Mesodermal cell (in vitro differentiated cells): ENCODE data around the gene MVB12B. TPM values are rescaled to one million over a fixed set of nuclear protein-coding genes. Genes with fewer than 3 reads are reported as not detected.
"Not testable (repeated sequence)": the region's sequence is repeated elsewhere in the genome, so short reads cannot be mapped to it uniquely, and the experiment has no call there.

Experiments
- H3K27ac ChIP-seq: 2 replicates; pipeline ENCODE4 v1.7.0; 2013; ENCODE audit warnings: mild to moderate bottlenecking, low read depth, low read length, moderate library complexity; ENCODE audit not compliant: severe bottlenecking
- H3K36me3 ChIP-seq: 2 replicates; pipeline ENCODE4 v1.7.1; 2013; ENCODE audit warnings: mild to moderate bottlenecking, low read length, moderate library complexity; ENCODE audit not compliant: control insufficient read depth, insufficient read depth
- H3K4me1 ChIP-seq: one replicate; pipeline ENCODE4 v1.7.1; 2013; ENCODE audit warnings: mild to moderate bottlenecking, low read length; ENCODE audit not compliant: insufficient read depth, control insufficient read depth, poor library complexity, severe bottlenecking
- H3K4me3 ChIP-seq: 2 replicates; pipeline ENCODE4 v1.7.0; 2013; ENCODE audit warnings: low read length, control low read depth, mild to moderate bottlenecking; ENCODE audit not compliant: insufficient read depth, poor library complexity, severe bottlenecking; ENCODE audit errors: extremely low read depth
- H3K9me3 ChIP-seq: 2 replicates; pipeline ENCODE4 v1.7.1; 2013; ENCODE audit warnings: mild to moderate bottlenecking, low read length, moderate library complexity; ENCODE audit not compliant: control insufficient read depth
- WGBS, 2 experiments: methylation state at CpG; one replicate each; pipeline ENCODE4 v1.1.5; 2013; ENCODE audit warnings: missing lambda C conversion rate in 2 of 2; ENCODE audit not compliant: insufficient coverage in 2 of 2; 5-methylcytosine and 5-hydroxymethylcytosine counted together
- polyA plus RNA-seq, 2 experiments: library from polyadenylated mRNA; stranded (reverse); fragments of 50-300 nt; gene quantifications; one replicate each; pipeline ENCODE4 v1.2.3, GENCODE V29; 2013

The MVB12B gene
- 19.5 TPM for polyA plus RNA-seq (2013, experiment 1 of 2)
- polyA plus RNA-seq (2013, experiment 2 of 2), result 17.1 TPM

GRCh38 chr9:126326228-126327005 lies at the start of gene MVB12B:
TSS of gene MVB12B (plus strand) at chr9:126326829. CDS start at chr9:126326930, 101 bp downstream.
- WGBS, 2 experiments, result 2 to 4% methylated on average over 44 to 54 of the region's 94 CpGs
- peak within 1 kb of the TSS; percentile 59 for H3K27ac ChIP-seq

GRCh38 chr9:126283799-126284465 lies 42.7 kb upstream of the MVB12B start:
- 91 to 95% methylated on average over 9 of the region's 9 CpGs for WGBS, 2 experiments
- Histone ChIP-seq H3K36me3 (no peaks in the 10 kb centered on the region), H3K9me3 (no peaks in the 10 kb centered on the region), H3K27ac (no peak overlapping the region), H3K4me1 (no peaks in the 10 kb centered on the region), H3K4me3 (no peak overlapping the region)

More at GRCh38 chr9:126326228-126327005, at the start of gene MVB12B:
- peak within 1 kb of the TSS; percentile 45 for H3K4me3 ChIP-seq
- peaks cover 12% of the 10 kb centered on the region for H3K4me1 ChIP-seq
- peaks cover 12% of the 10 kb centered on the region for H3K9me3 ChIP-seq
- peaks cover 5% of the 10 kb centered on the region for H3K36me3 ChIP-seq

GRCh38 chr9:126285652-126286051 lies 41.0 kb upstream of the MVB12B start:
- not testable (repeated sequence) for H3K9me3 ChIP-seq, H3K4me1 ChIP-seq, H3K4me3 ChIP-seq, H3K36me3 ChIP-seq, H3K27ac ChIP-seq
- no CpG with 5 or more reads among the region's 2 CpGs for WGBS, 2 experiments

GRCh38 chr9:126287166-126287866 lies 39.3 kb upstream of the MVB12B start:
- no peaks in the 10 kb centered on the region for H3K36me3 ChIP-seq
- H3K27ac ChIP-seq, result no peak overlapping the region
- no peaks in the 10 kb centered on the region for H3K4me1 ChIP-seq
- no peaks in the 10 kb centered on the region for H3K9me3 ChIP-seq
- H3K4me3 ChIP-seq, result no peak overlapping the region
- 77 to 91% methylated on average over 2 of the region's 6 CpGs for WGBS, 2 experiments

- Histone ChIP-seq H3K36me3 (no peaks in the 10 kb centered on the region), H3K4me3 (no peak overlapping the region), H3K4me1 (no peaks in the 10 kb centered on the region), H3K9me3 (no peaks in the 10 kb centered on the region), H3K27ac (no peak overlapping the region)
- 55 to 87% methylated on average over 5 to 6 of the region's 9 CpGs for WGBS, 2 experiments
These were observed 35.8 kb upstream of the MVB12B start for GRCh38 chr9:126290871-126291270.

- WGBS, 2 experiments, result 77 to 91% methylated on average over 2 to 4 of the region's 4 CpGs
- H3K4me1 ChIP-seq, result no peaks in the 10 kb centered on the region
- H3K9me3 ChIP-seq, result no peaks in the 10 kb centered on the region
- H3K27ac ChIP-seq, result no peak overlapping the region
- H3K4me3 ChIP-seq, result no peak overlapping the region
- no peaks in the 10 kb centered on the region for H3K36me3 ChIP-seq
These were observed 34.7 kb upstream of the MVB12B start for GRCh38 chr9:126291925-126292324.

- Histone ChIP-seq H3K4me3 (no peak overlapping the region), H3K36me3 (no peaks in the 10 kb centered on the region), H3K4me1 (no peaks in the 10 kb centered on the region), H3K27ac (no peak overlapping the region), H3K9me3 (no peaks in the 10 kb centered on the region)
- 88 to 90% methylated on average over 13 to 16 of the region's 16 CpGs for WGBS, 2 experiments
These were observed 33.7 kb upstream of the MVB12B start for GRCh38 chr9:126292736-126293521.

GRCh38 chr9:126293522-126293889 lies 33.1 kb upstream of the MVB12B start:
- no peak overlapping the region for H3K27ac ChIP-seq
- WGBS, 2 experiments, result 77 to 84% methylated on average over 9 of the region's 9 CpGs

GRCh38 chr9:126294331-126295081 lies 32.1 kb upstream of the MVB12B start:
- 94 to 97% methylated on average over 14 of the region's 15 CpGs for WGBS, 2 experiments
- H3K9me3 ChIP-seq, result no peaks in the 10 kb centered on the region
- no peak overlapping the region for H3K4me3 ChIP-seq
- no peak overlapping the region for H3K27ac ChIP-seq
- H3K4me1 ChIP-seq, result no peaks in the 10 kb centered on the region
- H3K36me3 ChIP-seq, result no peaks in the 10 kb centered on the region

More at GRCh38 chr9:126293522-126293889, 33.1 kb upstream of the MVB12B start:
- H3K4me3 ChIP-seq, result no peak overlapping the region
- H3K4me1 ChIP-seq, result no peaks in the 10 kb centered on the region
- H3K36me3 ChIP-seq, result no peaks in the 10 kb centered on the region
- H3K9me3 ChIP-seq, result no peaks in the 10 kb centered on the region
